Prostate gland (tissue), 2 donors: Measurements from ENCODE around the gene ADAMTS12.

Experiments used
- CTCF ChIP-seq, 4 experiments: fragments of 200-600 bp in 2 of 4; fragments of 450-650 bp in 2 of 4; sonication (generic) in 2 of 4; IDR thresholded peaks; 1 replicate in 3 of 4; 2 replicates in 1 of 4; pipeline ENCODE4 v1.5.1; 2016 to 2019; ENCODE audit warnings: antibody characterized with exemption in 4 of 4, mild to moderate bottlenecking in 2 of 4, moderate library complexity in 2 of 4
- POLR2A ChIP-seq: fragments of 450-650 bp; IDR thresholded peaks from one replicate; pipeline ENCODE4 v1.6.1; 2016; ENCODE audit warnings: antibody characterized with exemption, mild to moderate bottlenecking
- POLR2AphosphoS5 ChIP-seq: sonication (generic); formaldehyde crosslinking; IDR thresholded peaks from one replicate; pipeline ENCODE4 v1.6.1; 2017; ENCODE audit warnings: antibody characterized with exemption

- TF ChIP-seq CTCF (IDR thresholded peaks at IDR 0.05) (no peak), POLR2A (no peak), POLR2AphosphoS5 (no peak)
Observed at GRCh38 chr5:33719769-33720168, 172.0 kb downstream of the ADAMTS12 start.
